Activated CD4-positive, alpha-beta T cell treated with anti-CD3 and anti-CD28 coated beads, Interleukin-2, amount 50 U/mL, for 1 hour (primary cell): ENCODE data around the gene SPOCD1.

ENCODE experiments used
- DNase-seq: peaks from one replicate; pipeline ENCODE4 v3.0.0-alpha.2; 2020

SPOCD1 gene

GRCh38 chr1:31769720-31770390 lies 46.0 kb downstream of the SPOCD1 start:
- DNase-seq: no peak

- DNase-seq: no peak
Observed at GRCh38 chr1:31768939-31769704, 46.7 kb downstream of the SPOCD1 start.

DNA sequence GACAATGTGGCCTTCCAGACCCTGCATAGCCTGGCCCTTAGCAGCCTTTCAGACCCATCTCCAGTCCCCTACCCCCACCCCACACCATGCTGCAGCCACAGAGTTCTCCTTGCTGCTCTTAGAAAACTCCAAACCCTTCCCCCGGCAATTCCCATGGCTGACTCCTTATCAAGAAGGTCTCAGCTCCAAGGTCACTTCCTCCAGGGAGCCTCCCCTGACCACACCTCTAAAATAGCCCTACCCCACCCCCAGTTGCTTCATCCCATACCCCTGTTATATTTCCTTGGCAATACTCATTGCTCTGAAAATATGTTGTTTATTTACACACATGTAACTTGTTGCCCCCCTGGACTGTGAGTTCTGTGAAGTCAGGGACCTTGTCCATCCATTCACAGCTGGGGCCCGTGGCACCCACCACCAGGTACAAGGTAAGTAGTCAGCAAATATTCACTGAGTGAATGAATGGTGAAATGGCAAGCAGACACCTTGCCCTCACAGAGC lies 47.4 kb downstream of the SPOCD1 start:
- DNase-seq: no peak

- no peak for DNase-seq
Observed at GRCh38 chr1:31767225-31767624, 48.6 kb downstream of the SPOCD1 start.

DNA sequence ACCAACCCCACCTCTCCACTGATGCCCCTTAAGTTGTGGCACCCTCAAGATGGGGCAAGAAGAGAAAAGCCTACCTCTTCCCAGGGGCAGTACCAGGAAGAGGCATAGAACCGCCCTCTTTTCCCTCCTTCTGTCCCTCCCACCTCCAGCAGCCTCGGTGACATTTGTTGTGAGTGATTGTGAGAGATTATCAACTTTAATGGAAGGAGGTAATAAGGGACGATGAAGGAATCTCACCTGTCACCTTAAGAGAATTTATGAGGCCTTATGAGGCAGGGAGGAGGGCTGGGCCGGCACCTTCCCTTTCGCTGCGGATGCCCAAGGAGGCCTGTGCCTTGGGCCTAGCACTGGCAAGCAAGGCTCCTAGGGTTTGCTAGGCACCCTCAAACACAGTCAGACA lies 50.3 kb downstream of the SPOCD1 start:
- no peak for DNase-seq

DNA sequence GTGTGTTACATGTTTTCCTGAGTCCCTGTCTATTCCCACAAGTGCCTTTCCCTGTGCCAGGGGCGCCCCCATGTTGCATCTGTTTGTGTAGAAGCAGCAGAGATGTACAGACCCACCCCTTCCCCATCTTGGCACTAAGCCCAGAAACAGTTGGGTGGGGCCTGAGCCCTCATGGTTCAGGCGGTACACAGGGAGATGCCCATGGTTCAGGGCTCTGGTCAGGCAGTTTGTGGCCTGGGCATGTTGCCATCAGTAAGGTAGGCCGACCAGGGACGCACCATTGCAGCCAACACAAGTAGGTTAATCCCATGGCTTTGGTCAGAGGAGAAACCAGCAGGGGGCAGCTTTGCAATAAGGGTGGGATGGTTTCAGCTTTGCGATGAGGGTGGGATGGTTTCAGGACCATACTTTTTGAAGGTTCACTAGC lies 50.8 kb downstream of the SPOCD1 start:
- no peak for DNase-seq

DNA sequence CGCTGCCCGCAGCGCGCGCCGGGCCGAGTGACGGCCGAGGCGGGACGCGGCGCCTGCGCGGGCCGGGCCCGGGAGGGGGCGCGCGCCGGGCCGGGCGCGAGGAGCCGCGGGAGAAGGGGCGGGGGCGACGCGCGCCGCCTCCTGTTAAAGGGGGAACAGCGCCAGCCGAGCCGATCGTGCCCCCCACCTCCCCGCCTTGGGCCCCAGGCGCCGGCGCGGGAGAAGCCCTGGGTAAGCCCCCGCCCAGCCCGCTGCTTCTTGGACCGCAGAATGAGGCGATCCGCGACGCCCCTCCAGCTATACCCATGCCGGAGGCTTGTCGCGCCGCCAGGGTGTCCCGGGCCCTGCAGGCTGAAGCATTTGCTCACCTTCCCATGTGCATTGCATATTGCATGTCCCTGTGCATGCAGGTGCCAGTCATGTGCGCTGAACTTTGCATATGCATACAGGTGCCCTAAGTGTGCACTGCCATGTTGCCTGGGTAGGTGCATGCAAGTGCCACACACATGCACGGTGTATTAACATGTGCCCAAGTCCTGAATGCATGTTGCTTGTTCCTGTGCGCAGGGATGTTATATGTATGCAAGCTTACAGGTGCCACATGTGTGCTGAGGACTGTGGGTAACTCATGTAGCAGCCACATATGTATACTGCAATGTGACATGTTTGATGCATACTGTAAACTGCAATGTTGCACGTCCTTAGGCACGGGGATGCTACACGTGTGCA lies 51.3 kb downstream of the SPOCD1 start, which contains the start of gene ADGRB2:
TSS of gene ADGRB2 (minus strand) at position 29 of the 729 bp plus-strand sequence. CDS start 7,119 bp downstream, outside the sequence.
- no peak for DNase-seq

DNA sequence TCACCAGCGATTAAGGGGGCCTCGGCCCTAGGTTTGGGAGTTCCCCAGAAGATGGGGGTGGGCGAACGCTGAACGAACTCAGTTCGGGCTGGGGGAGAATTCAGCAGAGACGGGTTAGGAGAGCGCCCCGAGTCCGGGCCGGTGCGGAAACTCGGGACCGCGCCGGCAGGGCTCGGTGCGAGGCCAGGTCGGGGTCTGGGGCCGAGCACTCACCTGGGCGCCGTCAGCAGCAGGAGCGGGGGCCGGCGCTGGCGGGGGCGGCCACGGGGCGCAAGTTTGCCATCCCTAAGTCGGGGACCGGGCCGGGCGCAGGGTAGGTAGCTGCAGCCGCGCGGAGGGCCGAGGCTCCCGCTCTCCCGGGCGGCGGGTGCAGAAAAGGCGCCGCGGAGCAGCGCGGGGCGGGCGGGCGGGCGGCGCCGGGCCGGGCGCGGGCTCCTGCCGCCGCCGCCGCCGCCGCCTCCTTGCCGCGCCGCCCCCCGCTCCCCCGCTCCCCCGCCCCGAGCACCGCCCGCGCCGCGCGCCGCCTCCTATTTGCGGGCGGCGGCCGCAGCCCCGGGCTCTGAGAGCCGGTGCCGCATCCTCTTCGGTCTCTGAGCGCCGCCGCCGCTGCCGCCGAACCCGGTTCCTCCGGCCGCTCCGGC lies 52.0 kb downstream of the SPOCD1 start:
- no peak for DNase-seq

GRCh38 chr1:31762726-31763670 lies 52.8 kb downstream of the SPOCD1 start:
- peak; percentile 66 for DNase-seq

DNA sequence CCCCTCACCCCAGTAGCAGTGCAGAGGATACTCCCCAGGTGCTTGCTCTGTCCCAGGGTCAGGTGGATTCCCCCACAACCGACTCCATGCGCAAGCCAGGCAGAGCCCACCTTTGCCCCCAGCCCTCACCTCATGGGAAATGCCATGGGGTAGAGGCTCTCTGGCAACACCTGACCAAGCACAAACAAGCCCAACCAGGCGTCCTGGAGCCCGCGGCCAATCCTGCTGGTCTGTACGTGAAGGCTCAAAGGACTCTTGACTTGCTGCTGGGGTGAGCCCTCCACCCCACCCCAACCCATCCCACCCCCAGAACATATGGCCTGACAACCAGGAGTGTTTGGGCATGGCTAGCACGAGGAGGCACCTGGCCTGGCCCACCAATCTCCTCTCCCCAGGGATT lies 53.5 kb downstream of the SPOCD1 start:
- DNase-seq: no peak

DNA sequence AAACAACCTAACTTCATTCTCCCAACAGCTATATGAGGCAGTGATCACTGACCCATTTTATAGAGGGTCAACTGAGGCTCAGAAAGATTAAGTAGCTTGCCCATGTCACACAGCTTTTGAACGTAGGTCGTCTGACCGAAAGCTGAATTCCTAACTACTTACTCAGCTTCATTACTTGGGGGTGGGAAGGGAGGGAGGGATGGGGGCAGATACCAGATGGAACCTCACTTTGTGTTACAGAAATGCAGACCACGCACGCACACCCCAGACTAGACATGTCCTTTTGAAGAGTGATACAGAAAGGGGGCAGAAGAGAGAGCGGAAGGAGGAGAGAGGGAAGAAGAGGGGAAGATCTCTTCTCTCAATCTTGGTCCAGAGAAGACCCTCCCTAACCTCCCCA lies 53.9 kb downstream of the SPOCD1 start:
- no peak for DNase-seq

- DNase-seq: peak; percentile 69
Observed at GRCh38 chr1:31760471-31761470, 55.1 kb downstream of the SPOCD1 start.

- DNase-seq: no peak
Observed at GRCh38 chr1:31759298-31760023, 56.4 kb downstream of the SPOCD1 start.

DNA sequence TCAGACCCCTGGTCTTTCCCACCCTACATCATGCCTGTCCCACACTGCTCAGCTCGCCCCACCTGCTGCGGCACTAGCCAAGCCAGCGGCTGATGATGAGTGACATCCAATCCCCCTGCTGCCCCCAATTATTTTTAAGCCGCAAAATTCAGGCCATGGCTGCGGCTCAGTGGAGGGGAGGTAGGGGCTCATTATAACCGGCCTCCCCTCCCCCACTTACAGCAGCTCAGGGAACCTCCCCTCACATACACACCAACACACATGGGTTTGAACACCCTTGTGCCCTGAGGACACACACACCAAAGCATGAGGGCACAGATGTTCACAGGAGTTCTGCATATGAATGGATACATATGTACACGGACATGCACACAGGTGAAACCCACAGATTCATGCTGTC lies 57.0 kb downstream of the SPOCD1 start:
- DNase-seq: no peak

GRCh38 chr1:31757989-31758388 lies 57.8 kb downstream of the SPOCD1 start:
- DNase-seq: no peak

DNA sequence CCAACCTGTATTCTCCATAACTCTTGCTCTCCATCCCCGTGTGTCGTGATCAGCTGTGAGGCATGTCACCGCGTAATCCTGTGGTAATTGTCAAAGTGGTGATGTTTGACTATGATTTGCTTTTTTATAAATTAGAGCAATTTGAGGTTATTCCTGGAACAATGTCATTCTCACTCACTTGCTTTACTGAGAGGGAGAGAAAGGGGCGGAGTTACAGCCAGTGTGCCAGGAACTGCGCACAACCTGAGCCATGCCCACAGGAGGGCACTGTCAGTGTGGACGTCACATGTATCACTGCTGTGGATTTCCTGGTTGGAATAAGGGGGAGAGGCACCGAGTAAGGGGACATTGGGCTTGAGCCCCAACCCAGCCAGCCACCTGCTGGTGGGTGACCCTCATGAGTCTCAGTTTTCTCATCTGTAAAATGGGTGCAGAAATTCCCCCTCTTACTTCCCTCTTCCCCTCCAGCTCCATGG lies 58.6 kb downstream of the SPOCD1 start:
- DNase-seq: no peak

DNA sequence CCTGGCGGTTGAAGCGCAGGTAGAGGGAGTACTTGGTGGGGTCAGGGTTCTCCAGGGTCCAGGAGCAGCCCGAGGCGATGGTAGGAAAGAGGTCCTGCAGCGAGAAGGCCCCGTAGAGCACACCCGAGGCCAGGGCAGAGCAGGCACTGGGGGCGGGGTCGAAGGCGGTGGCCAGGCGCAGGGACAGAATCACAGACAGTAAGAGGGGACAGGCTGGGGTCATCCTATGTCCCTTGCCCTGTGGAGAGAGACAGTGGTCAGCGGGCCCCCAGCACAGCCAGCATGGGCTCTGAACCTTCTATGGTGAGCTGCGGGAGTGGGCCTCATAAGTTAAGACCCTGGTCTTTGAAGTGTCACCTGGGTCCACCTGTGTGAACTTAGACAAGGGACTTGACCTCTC lies 59.2 kb downstream of the SPOCD1 start:
- DNase-seq: no peak

GRCh38 chr1:31755850-31756492 lies 59.9 kb downstream of the SPOCD1 start:
- no peak for DNase-seq

GRCh38 chr1:31755197-31755611 lies 60.6 kb downstream of the SPOCD1 start:
- DNase-seq: no peak
